OCI-LY1 (cell line): ENCODE measurements around the gene PFN3.

Source experiments
- H2AFZ ChIP-seq: fragments of 200-600 bp; sonication (generic), shearing (Covaris generic); 2 replicates; pipeline ENCODE4 v1.6.0; 2014; ENCODE audit warnings: antibody characterized with exemption, mild to moderate bottlenecking, low read length
- H3F3A ChIP-seq: fragments of 200-600 bp; sonication (generic), shearing (Covaris generic); 2 replicates; pipeline ENCODE4 v1.6.0; 2014; ENCODE audit warnings: mild to moderate bottlenecking, antibody characterized with exemption, low read length, moderate library complexity; ENCODE audit not compliant: insufficient read depth
- H3K27ac ChIP-seq: fragments of 200-600 bp; sonication (generic); 2 replicates; pipeline ENCODE4 v1.5.1; 2014; ENCODE audit warnings: low read length, mixed run types, mild to moderate bottlenecking, low read depth; ENCODE audit not compliant: poor library complexity, severe bottlenecking
- H3K27me3 ChIP-seq: fragments of 200-600 bp; sonication (generic); 2 replicates; pipeline ENCODE4 v1.6.0; 2014; ENCODE audit warnings: antibody characterized with exemption, mild to moderate bottlenecking, low read length, moderate library complexity; ENCODE audit not compliant: insufficient read depth
- H3K36me3 ChIP-seq: fragments of 200-600 bp; sonication (generic); 2 replicates; pipeline ENCODE4 v1.6.1; 2014; ENCODE audit warnings: mild to moderate bottlenecking, antibody characterized with exemption, low read length, moderate library complexity, mixed read lengths; ENCODE audit not compliant: insufficient read depth
- H3K4me1 ChIP-seq: fragments of 200-600 bp; sonication (generic); 2 replicates; pipeline ENCODE4 v1.5.1; 2014; ENCODE audit warnings: mild to moderate bottlenecking, low read length, moderate library complexity; ENCODE audit not compliant: insufficient read depth, severe bottlenecking
- H3K4me2 ChIP-seq: fragments of 200-600 bp; sonication (generic), shearing (Covaris generic); 2 replicates; pipeline ENCODE4 v1.6.1; 2014; ENCODE audit warnings: low read length
- H3K4me3 ChIP-seq: fragments of 200-600 bp; sonication (generic); 2 replicates; pipeline ENCODE4 v1.5.1; 2014; ENCODE audit warnings: low read length, low read depth, mild to moderate bottlenecking, mixed read lengths; ENCODE audit not compliant: poor library complexity, severe bottlenecking
- H3K79me2 ChIP-seq: fragments of 200-600 bp; shearing (Covaris generic); 2 replicates; pipeline ENCODE4 v1.6.1; 2016; ENCODE audit warnings: mixed run types, low read length, mixed read lengths; ENCODE audit not compliant: insufficient read depth
- H3K9ac ChIP-seq: fragments of 200-600 bp; sonication (generic), shearing (Covaris generic); 2 replicates; pipeline ENCODE4 v1.6.1; 2014; ENCODE audit warnings: mild to moderate bottlenecking, low read length, mixed read lengths
- H3K9me2 ChIP-seq: fragments of 200-600 bp; sonication (generic), shearing (Covaris generic); 2 replicates; pipeline ENCODE4 v1.6.1; 2014; ENCODE audit warnings: low read depth, mild to moderate bottlenecking, low read length, mixed read lengths
- H3K9me3 ChIP-seq: fragments of 200-600 bp; shearing (Covaris generic); 2 replicates; pipeline ENCODE4 v1.6.1; 2014; ENCODE audit warnings: low read length, mixed read lengths
- H4K20me1 ChIP-seq: fragments of 200-600 bp; sonication (generic), shearing (Covaris generic); 2 replicates; pipeline ENCODE4 v1.6.0; 2016; ENCODE audit warnings: mild to moderate bottlenecking, low read length; ENCODE audit not compliant: insufficient read depth
- EZH2 ChIP-seq: fragments of 200-600 bp; sonication (generic), shearing (Covaris generic); IDR thresholded peaks from 2 replicates; pipeline ENCODE4 v1.8.0; 2017; ENCODE audit warnings: borderline replicate concordance, mixed run types, mild to moderate bottlenecking, antibody characterized with exemption, low read length, moderate library complexity, mixed read lengths
- TF ChIP-seq, protein P1 (sequence below): fragments of 200-600 bp; sonication (generic), shearing (Covaris generic); IDR thresholded peaks from 2 replicates; pipeline ENCODE4 v1.5.1; 2017; ENCODE audit warnings: mild to moderate bottlenecking, antibody characterized with exemption, low read length, moderate library complexity, mixed read lengths

PFN3 gene

DNA sequence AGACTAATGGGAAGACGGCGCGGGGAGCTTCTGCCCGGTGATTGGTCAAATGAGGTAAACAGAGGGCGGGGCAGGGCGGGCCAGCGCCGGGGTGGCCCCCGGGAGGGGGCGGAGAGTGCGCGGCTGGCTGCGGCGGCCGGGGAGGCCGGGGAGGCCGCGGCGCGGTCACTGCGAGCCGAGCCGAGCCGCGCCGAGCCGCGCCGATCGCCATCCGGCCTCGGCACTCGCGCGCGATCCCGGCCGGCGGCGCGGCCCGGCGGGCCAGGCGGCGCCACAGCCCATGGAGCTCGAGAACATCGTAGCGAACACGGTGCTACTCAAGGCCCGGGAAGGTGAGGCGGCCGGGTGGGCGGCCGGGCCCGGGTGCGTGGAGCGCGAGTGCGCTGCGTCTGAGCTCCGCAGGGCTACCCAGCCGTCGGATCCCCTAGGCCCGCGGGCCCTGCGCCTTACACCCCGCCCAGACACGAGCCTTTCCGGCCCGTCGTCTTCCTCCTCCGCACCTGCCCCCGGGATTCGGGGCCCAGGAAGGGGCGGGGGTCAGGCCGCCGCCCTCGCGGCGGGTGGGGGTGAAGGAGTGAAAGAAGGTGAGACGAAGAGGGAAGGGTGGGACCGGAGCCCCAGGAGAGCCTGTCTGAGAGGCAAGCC, 26.2 kb upstream of the PFN3 start, which contains the start of gene GRK6:
Gene GRK6 (plus strand): TSS at position 111 of the 645 bp plus-strand sequence. CDS start 170 bp downstream, at position 281.
- peak within 1 kb of the TSS; percentile 23; the same call in 1 of the 2 replicates for H2AFZ ChIP-seq
- peak within 1 kb of the TSS; percentile 75 for H3K9ac ChIP-seq
- peak within 1 kb of the TSS; percentile 87 for H3K27ac ChIP-seq
- H3K9me2 ChIP-seq, result no peaks in the 10 kb centered on the region
- H3K36me3 ChIP-seq, result peaks cover 6% of the 10 kb centered on the region; the same call in 1 of the 2 replicates
- TF ChIP-seq EZH2, result no peak
- TF ChIP-seq, protein P1, sequence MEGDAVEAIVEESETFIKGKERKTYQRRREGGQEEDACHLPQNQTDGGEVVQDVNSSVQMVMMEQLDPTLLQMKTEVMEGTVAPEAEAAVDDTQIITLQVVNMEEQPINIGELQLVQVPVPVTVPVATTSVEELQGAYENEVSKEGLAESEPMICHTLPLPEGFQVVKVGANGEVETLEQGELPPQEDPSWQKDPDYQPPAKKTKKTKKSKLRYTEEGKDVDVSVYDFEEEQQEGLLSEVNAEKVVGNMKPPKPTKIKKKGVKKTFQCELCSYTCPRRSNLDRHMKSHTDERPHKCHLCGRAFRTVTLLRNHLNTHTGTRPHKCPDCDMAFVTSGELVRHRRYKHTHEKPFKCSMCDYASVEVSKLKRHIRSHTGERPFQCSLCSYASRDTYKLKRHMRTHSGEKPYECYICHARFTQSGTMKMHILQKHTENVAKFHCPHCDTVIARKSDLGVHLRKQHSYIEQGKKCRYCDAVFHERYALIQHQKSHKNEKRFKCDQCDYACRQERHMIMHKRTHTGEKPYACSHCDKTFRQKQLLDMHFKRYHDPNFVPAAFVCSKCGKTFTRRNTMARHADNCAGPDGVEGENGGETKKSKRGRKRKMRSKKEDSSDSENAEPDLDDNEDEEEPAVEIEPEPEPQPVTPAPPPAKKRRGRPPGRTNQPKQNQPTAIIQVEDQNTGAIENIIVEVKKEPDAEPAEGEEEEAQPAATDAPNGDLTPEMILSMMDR, result no peak
- H3F3A ChIP-seq, result no peaks in the 10 kb centered on the region
- H3K9me3 ChIP-seq, result no peaks in the 10 kb centered on the region
- H3K4me2 ChIP-seq, result peak within 1 kb of the TSS; percentile 80
- H4K20me1 ChIP-seq, result no peaks in the 10 kb centered on the region
- H3K4me3 ChIP-seq, result peak within 1 kb of the TSS; percentile 67
- peaks cover 58% of the 10 kb centered on the region for H3K4me1 ChIP-seq
- no peaks in the 10 kb centered on the region for H3K79me2 ChIP-seq
- no peaks in the 10 kb centered on the region for H3K27me3 ChIP-seq

DNA sequence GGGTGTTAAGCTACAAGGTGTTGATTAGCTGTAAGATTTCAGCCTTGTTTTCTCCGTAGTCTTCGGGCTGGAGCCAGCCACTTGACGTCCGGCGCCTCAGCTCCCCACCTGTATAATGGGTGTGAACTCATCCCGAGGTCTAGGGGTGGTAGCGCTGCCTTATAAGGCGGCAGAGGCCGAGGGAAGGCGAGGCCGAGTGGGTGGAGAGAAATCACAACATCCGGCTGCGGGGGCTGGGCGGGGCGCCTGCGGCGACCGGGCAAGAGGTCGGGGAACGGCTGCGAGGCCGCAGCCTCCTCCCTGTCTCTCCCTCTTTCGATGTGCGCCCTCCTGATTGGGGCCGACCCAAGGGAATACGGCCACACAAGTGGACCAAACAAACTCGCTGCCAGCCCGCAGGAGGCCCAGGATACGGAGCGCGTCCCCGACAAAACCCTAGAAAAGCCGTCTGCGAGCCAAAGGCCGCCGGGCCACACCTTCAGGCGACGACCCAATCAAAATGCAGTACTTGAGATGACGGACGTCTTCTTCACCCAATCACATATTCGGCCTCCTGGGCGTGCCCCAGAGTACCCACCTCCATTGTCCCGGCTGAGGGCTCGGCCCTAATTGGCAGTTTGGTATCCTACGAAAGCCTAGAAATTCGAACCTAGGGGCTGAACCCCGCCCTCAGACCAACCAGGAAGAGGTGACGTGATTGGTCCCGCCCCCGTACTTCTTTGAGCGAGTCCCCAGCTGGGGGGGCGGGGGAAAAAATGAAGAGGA, 25.5 kb upstream of the PFN3 start:
- no peaks in the 10 kb centered on the region for H3F3A ChIP-seq
- H3K27me3 ChIP-seq, result no peaks in the 10 kb centered on the region
- H3K4me2 ChIP-seq, result peak overlapping the region; percentile 80
- TF ChIP-seq, protein P1, result no peak
- no peak for TF ChIP-seq EZH2
- H3K9me2 ChIP-seq, result no peaks in the 10 kb centered on the region
- H2AFZ ChIP-seq, result peak overlapping the region; percentile 23; the same call in 1 of the 2 replicates
- H3K4me1 ChIP-seq, result peaks cover 51% of the 10 kb centered on the region
- no peaks in the 10 kb centered on the region for H3K9me3 ChIP-seq
- H3K79me2 ChIP-seq, result no peaks in the 10 kb centered on the region
- peaks cover 6% of the 10 kb centered on the region; the same call in 1 of the 2 replicates for H3K36me3 ChIP-seq
- peak overlapping the region; percentile 66 for H3K27ac ChIP-seq
- H3K4me3 ChIP-seq, result peak overlapping the region; percentile 63
- H4K20me1 ChIP-seq, result no peaks in the 10 kb centered on the region
- peak overlapping the region; percentile 67 for H3K9ac ChIP-seq

DNA sequence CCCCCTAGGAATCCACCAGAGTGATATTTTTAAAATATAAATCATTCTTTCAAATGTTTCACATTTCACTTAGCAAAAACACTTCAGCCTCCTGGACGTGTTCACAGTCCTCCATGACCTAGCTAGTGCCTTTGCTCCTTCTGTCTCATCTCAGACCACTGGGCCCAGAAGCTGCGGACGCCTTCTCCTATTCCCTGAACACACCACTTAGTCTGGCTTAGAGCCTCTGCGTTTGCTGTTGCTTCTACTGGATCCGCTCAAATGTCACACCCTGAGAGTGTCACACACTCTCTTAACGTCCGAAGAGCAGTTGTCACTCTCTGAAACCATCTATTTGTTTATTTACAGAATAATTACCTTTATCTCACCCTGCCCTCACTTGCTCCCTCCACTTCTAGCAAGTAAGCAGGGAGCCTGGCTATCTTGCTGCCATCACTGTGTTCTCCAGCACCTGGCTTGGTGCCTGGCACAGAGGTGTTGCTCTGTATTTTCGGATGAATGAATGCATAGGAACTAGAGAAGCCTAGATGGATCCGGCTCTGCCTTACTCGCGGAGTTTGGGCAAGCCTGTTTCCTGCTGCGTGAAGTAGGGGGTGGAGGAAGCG, 24.8 kb upstream of the PFN3 start:
- Histone ChIP-seq H3K79me2 (no peaks in the 10 kb centered on the region), H3K4me2 (peak overlapping the region; percentile 80), H3K9me3 (no peaks in the 10 kb centered on the region), H3K36me3 (peaks cover 4% of the 10 kb centered on the region; the same call in 1 of the 2 replicates), H3K9ac (peak overlapping the region; percentile 67), H4K20me1 (no peaks in the 10 kb centered on the region), H3K4me3 (peak overlapping the region; percentile 63), H3K9me2 (no peaks in the 10 kb centered on the region), H3K4me1 (peaks cover 50% of the 10 kb centered on the region), H2AFZ (peak overlapping the region; percentile 23; the same call in 1 of the 2 replicates), H3K27ac (peak overlapping the region; percentile 66), H3K27me3 (no peaks in the 10 kb centered on the region), H3F3A (no peaks in the 10 kb centered on the region)
- TF ChIP-seq, protein P1, result no peak
- TF ChIP-seq EZH2, result no peak
